ENCODE results near the gene TCF25.
"Not testable (repeated sequence)": the region's sequence is repeated elsewhere in the genome, so short reads cannot be mapped to it uniquely, and the experiment has no call there.

TCF25 gene

DNA sequence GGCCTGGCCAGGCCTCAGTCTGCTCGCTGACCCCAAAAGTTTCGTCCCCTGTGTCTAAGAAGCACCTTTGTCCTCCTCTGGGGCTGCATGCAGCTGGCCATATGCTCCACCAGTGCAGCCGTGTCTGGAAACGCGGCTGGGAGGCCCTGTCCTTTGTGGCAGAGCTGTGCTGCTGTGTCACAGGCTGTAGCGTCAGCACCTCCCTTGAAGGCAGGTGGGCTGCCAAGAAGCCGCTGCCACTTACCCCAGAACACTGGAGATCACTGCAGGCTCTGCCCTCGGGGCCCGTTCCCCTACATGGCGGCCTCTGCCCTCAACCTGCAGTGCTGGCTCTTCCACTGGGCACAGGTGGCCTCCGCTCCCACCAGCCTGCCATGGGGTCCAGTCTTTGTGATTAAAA lies 29.6 kb downstream of the TCF25 start:
- H3K27ac ChIP-seq: no peak overlapping the region
- DNase-seq (ENCODE audit: low read depth, low spot score): no peak

DNA sequence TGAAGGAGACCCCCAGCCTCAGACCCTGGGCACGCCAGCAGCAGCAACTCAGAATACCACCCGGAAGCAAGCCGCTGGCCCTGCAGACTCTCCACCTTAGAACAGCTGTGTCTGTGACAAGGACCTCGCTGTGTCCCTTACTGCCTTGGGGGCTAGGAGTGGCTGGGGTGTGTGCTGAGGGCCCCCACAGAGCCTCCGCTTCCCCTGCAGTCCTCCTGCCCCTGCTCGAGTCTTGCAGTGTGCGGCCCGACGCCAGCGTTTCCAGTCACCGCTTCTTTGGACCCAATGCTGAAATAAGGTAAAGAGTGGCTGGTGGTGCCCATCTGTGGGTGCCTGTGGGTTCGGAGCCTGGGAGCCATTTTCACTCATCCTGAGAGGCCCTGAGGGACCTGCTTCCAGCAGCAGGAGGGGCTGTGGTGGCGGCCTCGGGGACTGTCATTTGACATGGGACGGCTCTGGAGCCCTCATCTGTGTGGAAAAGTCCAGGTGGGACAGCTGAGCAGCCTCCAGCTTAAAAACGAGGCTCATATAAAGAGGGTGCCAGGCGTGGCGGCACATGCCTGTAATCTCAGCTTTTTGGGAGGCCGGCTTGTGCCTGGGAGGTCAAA lies 30.6 kb downstream of the TCF25 start:
- no peak for DNase-seq (ENCODE audit: low read depth, low spot score)

GRCh38 chr16:89904606-89905510 lies 31.5 kb downstream of the TCF25 start:
- H3K27ac ChIP-seq: no peak overlapping the region

More for the DNA sequence above, 30.6 kb downstream of the TCF25 start:
- no peak overlapping the region for H3K27ac ChIP-seq

DNA sequence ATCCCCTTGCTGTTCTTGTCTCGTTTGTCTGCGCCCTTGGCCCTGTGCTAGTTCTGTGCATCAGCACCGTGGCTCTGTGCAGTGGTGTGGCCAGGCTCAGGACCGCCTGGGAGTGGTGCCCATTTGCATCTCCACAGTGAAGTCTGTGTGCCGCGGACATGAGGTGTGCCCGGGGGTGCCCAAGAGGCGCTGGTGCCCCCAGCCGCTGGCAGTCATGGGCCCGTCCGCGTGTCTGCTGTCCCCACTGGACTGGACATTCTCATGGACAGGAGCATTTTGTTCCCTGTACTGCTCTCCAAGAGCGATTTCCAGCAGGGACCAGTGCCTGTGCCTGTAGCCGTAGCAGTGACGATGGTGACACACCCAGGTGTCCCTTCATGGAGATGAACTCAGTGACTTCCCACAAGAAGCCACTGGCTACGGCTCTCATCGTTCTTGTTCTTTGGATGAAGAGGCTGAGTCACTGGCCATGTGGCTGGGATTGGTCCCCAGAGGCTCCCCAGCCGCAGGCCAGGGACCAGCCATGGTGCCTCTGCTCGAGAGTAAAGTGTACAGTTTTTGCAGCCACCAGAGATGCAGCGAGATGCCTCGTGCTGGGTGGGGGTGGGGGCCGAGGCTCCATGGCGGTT lies 32.2 kb downstream of the TCF25 start:
- H3K27ac ChIP-seq: no peak overlapping the region
- DNase-seq (ENCODE audit: low read depth, low spot score): no peak

More at GRCh38 chr16:89904606-89905510, 31.5 kb downstream of the TCF25 start:
- DNase-seq (ENCODE audit: low read depth, low spot score): no peak

GRCh38 chr16:89906140-89907025 lies 33.0 kb downstream of the TCF25 start:
- no peak overlapping the region for H3K27ac ChIP-seq
- DNase-seq (ENCODE audit: low read depth, low spot score): no peak

DNA sequence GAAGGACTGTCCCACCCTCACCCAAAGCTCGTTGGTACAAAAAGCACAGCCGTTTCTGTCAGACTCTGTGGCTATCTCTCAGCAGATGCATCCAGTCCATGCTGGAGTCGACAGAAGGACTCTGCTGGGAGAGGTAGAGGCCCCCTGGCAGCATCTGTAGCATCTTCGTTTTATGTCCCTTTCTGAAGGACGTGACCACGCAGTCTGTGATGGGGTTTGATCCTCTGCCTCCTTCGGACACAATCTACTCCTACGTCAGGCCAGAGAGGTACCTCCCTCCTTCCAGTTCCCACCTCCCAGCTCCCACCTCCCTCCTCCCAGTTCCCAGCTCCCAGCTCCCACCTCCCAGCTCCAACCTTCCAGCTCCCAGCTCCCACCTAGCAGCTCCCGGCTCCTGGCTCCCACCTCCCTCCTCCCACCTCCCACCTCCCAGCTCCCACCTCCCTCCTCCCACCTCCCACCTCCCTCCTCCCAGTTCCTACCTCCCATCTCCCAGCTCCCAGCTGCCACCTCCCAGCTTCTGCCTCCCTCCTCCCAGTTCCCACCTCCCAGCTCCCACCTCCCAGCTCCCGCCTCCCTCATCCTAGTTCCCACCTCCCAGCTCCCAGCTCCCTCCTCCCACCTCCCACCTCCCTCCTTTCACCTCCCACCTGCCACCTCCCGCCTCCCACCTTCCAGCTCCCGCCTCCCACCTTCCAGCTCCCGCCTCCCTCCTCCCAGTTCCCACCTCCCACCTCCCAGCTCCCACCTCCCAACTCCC lies 33.8 kb downstream of the TCF25 start:
- H3K27ac ChIP-seq: no peak overlapping the region

GRCh38 chr16:89908236-89908635 lies 34.8 kb downstream of the TCF25 start:
- H3K27ac ChIP-seq: no peak overlapping the region
- no peak for DNase-seq (ENCODE audit: low read depth, low spot score)

More for the DNA sequence above, 33.8 kb downstream of the TCF25 start:
- no peak for DNase-seq (ENCODE audit: low read depth, low spot score)

- DNase-seq (ENCODE audit: low read depth, low spot score): no peak
- no peak overlapping the region for H3K27ac ChIP-seq
Observed at GRCh38 chr16:89909777-89910716, 36.7 kb downstream of the TCF25 start.

- no peak for DNase-seq (ENCODE audit: low read depth, low spot score)
- no peak overlapping the region for H3K27ac ChIP-seq
Observed at GRCh38 chr16:89910717-89911354, 37.4 kb downstream of the TCF25 start.

GRCh38 chr16:89911375-89911774 lies 38.0 kb downstream of the TCF25 start:
- no peak for DNase-seq (ENCODE audit: low read depth, low spot score)
- no peak overlapping the region for H3K27ac ChIP-seq

GRCh38 chr16:89912143-89912542 lies 38.8 kb downstream of the TCF25 start:
- DNase-seq (ENCODE audit: low read depth, low spot score): no peak
- H3K27ac ChIP-seq: no peak overlapping the region

DNA sequence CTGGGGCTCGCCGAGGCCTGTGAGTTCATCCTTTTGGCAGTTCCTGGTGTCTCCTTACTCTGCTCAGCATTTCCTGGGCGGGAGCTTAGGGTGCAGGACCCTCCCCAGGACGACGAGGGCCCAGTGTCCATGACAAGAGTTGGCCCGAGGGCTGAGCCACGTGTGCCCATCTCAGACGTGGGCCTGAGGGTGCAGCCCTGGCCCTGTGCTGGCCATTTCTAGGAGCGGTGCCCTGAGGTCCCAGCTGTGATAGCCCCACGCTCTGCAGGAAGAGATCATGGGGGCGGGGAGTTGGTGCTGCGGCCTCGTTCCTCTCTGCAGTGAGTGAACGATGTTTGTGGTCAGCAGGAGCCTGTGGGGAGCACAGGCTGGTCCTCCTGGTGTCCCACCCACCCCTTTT lies 39.2 kb downstream of the TCF25 start:
- no peak for DNase-seq (ENCODE audit: low read depth, low spot score)
- no peak overlapping the region for H3K27ac ChIP-seq

DNA sequence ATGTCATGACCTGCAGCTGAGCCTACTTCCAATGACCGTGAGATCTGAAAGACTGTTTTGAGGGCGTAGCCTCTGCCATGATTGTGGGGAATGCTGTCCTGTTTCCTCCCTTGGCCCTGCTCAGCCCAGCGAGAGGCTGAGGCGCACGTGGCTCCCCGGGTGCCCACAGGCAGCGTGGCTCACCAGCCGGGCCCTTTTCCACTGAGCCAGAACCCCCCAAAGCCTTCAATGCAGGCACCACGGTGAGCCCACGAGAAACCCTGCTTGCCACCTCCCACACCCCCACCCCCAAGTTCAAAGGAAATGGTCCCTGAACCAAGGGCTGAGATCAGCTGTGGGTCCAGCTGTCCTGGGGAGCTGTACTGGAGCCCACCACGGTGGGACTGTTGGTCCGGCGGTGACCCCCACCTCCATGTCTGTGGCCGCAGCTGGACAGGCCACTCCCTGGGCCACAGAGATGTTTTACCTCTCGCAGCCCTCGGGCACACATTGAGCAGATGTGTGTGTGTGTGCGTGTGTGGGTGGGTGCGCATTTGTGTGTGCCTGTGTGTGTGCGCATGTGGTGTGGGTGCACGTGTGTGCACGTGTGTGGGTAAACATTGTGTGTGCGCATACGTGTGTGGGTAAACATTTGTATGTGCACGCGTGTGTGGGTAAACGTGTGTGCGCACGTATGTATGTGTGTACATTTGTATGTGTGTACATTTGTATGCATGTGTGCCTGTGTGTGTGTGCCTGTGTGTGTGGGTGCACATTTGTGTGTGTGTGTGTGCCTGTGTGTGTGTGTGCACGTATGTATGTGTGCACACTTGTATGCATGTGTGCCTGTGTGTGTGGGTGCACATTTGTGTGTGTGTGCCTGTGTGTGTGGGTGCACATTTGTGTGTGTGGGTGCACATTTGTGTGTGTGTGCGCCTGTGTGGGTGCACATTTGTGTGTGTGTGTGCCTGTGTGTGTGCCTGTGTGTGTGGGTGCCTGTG lies 40.3 kb downstream of the TCF25 start:
- no peak overlapping the region for H3K27ac ChIP-seq
- DNase-seq (ENCODE audit: low read depth, low spot score): no peak

DNA sequence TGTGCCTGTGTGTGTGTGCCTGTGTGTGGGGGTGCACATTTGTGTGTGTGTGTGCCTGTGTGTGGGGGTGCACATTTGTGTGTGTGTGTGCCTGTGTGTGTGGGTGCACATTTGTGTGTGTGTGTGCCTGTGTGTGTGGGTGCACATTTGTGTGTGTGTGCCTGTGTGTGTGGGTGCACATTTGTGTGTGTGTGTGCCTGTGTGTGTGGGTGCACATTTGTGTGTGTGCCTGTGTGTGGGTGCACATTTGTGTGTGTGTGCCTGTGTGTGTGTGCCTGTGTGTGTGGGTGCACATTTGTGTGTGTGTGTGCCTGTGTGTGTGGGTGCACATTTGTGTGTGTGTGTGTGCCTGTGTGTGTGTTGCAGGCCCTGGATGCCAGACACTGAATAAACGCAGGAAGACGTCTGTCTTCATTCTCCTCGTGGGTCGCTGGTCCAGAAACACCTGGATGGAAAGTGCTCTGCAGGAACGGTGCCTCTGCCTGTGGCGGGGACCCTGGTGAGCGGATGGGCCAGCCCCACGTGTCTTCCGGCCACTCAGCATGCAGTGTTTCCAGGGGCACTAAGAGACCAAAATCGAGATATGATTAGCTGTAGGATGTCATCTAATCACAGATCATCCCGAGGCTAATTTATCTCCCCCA lies 41.4 kb downstream of the TCF25 start:
- not testable (repeated sequence) for DNase-seq (ENCODE audit: low read depth, low spot score); H3K27ac ChIP-seq

DNA sequence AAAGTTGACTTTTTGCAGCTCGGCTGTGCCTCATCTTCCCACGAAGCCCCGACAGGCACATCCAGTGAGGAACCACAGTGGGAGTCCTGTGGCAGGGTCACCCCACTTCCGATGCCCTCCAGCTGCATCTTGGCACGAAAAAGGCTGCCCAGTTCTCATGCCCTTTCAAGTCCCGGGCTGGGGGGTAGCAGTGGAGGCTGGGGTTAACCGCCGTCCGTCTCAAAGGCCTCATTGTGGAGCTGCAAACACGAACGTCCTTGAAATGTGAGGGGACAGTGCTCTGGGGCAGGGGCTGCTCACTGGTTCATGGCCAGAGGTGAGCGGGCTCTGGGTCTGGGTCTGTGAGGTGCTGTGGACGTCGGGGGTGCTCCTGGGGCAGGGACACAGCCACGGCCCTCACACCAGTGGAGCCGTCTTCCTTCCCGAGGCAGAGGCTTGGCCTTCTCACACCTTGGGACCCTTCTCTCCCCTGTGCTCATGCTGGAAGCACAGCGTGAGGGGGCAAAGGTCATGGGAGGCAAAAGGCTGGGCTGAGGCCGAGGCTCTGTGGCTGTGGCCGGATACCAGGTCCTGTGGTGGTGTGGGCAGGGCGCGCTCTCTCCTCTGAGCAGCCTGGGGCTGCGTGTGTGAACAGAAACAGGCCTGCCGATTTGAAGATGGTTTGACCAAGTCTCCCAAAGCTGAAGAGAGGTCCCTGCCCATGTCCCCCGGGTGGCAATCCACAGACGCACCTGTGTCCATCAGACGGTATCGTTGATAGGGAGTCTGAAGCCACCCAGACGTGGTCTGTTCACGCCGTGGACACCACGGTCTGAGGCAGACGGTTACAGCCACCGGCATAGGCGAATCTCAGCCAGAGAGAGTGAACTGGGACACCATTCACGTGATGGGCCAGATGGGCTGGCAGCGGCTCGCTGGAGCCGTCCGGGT lies 42.2 kb downstream of the TCF25 start:
- no peak overlapping the region for H3K27ac ChIP-seq
- DNase-seq (ENCODE audit: low read depth, low spot score): no peak
